HG03558 (cell line): ENCODE data around the gene SPATA31D1.
"Not testable (repeated sequence)": the region's sequence is repeated elsewhere in the genome, so short reads cannot be mapped to it uniquely, and the experiment has no call there.

Experiments used
- ATAC-seq: cut with Tn5 transposase; IDR thresholded peaks from one replicate; pipeline ENCODE4 v1.9.1; 2021; ENCODE audit warnings: moderate number of reproducible peaks; ENCODE audit not compliant: unreplicated experiment; ENCODE audit errors: extremely low read depth

The SPATA31D1 gene

DNA sequence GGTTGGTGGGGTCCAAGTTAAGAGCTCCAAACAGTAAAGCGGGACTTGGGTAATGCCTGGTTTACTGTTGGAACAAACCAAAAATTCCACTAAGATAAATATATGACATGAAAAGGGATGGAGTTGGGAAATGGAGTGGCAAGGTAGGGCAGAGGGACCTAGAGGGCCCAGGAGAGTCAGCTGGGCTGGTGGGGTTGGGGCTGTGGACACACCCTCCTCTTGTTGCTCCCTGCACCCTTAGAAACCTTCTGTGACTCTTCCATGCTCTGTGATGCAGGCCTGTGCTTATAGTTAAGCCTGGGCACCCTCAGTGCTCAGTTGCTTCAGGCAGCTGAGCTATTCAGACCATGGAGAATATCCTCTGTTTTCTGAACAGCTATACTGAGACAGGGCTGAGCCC is at the start of gene SPATA31D1:
Gene SPATA31D1 (plus strand): TSS at position 301 of the 400 bp plus-strand sequence. CDS start 47 bp downstream, at position 348.
- ATAC-seq: not testable (repeated sequence)

DNA sequence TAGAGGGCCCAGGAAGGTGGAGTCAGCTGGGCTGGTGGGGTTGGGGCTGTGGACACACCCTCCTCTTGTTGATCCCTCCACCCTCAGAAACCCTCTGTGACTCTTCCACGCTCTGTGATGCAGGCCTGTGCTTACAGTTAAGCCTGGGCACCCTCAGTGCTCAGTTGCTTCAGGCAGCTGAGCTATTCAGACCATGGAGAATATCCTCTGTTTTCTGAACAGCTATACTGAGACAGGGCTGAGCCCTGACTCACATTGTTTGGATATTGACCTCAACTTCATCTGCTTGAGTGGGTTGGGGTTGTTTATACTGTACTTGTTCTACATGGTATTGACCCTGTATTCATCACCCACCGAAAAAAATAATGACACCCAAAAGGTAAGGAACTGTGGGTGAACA is 45.2 kb upstream of the SPATA31D1 start, which contains the start of gene SPATA31D3:
Gene SPATA31D3 (plus strand): TSS at position 108 of the 400 bp plus-strand sequence. CDS start 86 bp downstream, at position 194.
- not testable (repeated sequence) for ATAC-seq

DNA sequence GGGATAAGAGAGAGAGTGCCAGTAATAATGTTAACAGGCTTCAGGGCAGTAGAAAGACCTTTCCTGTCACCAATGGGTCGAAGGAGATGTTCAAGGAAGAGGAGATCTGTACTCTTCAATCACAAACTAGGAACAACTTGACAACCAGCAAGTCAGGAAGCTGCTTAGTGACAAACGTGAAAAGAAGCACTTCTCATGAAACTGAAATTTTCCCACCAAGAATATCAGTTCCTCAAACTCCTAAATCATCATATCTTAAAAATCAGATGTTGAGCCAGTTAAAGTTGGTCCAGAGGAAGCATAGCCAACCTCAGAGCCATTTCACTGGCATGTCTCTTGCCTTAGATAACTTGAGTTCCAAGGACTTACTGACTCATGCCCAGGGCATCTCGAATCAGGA is 39.9 kb upstream of the SPATA31D1 start:
- ATAC-seq: not testable (repeated sequence)

DNA sequence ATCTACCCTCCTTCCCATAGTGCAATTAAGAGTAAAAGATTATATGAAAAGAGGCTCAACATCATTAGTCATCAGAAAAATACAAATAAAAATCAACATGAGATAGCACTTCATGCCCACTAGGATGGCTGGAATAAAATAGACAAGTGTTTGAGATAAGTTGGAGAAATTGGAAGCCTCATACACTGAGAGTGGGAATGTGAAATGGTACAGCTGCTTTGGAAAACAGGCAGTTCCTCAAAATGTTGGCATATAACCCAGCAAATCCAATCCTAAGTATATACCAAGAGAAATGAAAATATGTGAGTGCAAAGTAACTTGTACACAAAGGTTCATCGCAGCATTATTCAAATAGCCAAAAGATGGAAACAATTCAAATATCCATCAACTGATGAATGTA is 35.5 kb upstream of the SPATA31D1 start:
- ATAC-seq: no peak

DNA sequence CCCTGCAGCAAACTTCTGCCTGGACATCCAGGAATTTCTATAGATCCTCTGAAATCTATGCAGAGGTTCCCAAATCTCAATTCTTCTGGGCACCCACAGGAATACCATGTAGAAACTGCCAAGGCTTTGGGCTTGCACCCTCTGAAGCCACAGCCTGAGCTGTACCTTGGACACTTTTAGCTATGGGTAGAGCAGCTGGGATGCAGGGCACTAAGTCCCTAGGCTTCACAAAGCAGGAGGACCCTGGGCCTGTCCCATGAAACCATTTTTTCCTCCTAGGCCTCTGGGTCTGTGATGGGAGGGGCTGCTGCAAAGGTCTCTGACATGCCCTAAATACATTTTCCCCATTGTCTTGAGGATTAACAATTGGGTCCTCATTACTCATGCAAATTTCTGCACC is 32.9 kb upstream of the SPATA31D1 start:
- ATAC-seq: no peak

DNA sequence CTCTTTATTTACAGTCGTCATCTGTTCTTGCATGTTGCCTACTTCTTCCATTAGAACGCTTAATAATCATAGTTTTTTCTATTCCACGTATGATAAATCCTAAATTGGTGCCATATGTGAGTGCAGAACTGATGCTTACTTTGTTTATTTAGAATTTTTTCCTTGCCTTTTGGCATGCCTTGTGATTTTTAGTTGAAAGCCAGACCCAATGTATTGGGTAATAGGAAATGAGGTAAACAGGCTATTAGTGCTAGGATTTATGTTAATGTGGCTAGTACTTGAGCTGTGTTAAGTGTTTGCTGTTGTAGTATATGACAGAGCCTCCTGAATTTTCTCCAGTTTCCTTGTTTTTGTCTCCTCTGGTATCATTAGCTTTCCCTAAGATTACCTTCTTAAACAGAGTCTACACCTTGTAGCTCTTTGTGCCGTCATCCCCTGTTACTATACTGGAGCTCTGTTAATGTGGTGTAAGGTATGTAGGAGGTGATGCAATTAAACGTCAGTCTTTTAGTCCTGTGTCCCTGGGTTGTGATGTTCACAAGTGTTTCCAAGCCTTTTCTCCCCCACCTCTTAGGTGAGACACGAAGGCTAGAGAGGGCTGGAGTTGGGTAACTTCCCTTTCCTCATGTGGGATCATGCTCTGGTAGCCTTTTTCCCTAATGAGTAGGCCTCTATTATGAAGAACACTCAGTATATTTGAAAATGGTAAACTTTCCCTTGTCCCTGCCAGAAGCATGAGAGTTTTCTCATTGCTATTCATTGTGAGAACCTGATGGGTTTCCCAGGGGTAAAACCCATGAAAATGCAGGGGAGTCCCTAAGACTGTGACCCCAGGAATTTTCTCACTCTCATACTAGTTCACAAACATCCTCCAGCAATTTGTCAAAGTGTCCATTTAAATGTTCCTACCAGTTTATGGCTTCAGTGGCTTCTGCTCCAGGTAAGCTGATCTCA is 24.1 kb upstream of the SPATA31D1 start:
- ATAC-seq: no peak

DNA sequence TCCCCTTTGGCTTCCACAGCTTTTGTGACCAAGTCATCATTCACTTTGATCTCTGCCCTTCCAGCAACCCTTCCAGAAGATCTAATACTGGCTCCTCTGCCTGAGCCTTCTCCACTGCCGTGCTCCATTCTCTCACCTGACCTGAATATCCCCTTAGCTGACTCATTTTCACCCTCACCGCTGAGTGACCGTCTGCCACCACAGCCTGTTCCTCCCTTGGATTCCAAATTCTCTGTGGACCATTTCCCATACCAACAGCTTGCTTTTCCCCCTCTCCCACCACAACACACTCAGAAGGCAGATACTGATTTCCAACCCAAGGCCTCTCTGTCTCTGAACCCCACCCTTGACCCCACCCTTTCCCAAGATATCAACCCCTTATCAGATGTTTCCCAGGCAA is 20.5 kb upstream of the SPATA31D1 start:
- ATAC-seq: no peak

DNA sequence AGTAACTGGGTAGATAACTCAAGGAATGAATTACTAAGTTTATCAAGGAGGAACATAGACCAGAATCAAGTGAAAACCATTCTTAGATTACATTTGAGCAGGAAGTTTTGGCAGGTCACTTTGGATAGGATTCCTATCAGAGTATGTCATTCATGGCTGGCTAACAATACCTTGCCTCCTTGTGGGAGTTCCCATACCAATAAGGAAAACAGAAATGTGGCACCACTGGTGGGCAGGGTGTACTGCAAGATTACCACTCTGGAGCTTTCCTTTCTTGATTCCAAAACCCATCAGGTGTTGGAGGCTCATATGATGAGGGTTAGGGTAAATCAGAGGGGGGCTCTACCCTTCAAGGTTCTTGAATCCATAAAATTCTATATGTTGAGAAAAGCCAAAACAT is 18.6 kb upstream of the SPATA31D1 start:
- no peak for ATAC-seq

DNA sequence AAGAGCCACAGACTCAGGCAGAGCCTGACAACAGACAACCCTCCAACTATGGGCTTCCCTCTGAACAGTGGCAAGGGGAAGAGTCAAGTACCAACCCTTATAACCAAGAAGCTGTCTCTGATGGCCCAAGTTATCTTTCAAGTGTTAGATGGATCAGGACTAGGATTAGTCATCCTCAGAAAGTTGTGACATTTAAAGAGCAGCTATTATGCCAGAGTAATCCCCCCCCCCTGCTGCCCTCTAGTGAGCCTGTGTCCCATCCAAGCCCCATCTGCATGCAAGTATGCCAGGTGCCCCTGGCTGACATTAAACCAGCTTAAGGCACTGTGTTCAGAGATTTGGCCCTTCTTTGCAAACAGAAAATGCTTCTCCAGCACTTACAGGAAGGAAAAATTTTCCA is 16.8 kb upstream of the SPATA31D1 start:
- no peak for ATAC-seq

DNA sequence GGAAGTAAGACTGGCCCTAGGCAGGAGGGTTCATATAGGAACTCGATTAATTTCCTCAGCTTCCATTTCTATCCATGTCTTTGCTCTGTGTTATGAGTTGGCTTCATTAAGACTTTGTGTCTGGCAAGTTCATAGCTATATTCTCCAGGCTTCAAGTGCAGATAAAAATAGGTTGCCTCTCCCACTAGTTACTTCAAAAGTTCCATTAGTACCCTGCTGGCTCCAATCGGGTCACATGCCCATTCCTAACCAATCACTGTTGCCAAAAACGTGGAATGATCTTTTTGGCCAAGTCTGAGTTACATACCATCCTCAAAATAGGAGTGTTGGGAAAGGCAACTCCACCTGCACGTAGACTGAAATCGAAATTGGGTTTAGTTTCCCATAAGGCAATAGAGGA is 13.8 kb upstream of the SPATA31D1 start:
- no peak for ATAC-seq

DNA sequence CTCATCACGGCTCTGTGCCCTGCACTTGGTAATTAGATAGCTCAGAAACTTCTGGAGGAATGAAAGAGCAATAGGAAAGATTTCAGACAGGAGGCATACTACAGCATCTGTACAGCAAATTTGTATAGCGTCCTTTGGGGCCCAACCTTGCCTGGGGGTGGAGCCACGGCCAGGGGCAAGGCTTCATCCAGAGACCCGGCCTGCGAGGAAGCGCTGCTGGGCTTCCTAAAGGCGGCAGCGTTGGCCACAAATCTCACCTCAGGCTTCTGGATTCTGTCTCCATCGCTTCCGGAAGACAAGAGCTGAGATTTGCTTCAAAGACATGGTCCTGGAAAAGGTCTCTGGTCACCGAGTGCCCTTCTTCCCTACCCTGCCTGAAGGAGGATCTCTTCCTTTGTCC is 12.2 kb upstream of the SPATA31D1 start:
- ATAC-seq: no peak

DNA sequence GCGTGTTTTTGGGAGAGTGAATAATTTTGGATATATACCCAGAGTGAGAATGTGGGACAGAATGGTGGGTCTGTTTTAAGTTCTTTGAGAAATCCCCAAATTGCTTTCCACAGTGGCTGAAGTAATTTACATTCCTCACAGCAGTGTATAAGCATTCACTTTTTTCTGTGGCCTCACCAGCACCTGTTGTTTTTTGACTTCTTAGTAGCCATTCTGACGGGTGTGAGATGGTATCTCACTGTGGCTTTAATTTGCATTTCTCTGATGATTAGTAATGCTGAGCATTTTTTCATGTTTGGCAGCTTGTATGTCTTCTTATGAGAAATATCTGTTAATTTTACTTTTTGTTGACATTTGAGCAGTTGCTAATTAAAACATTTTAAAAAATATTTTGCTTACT is 9.4 kb upstream of the SPATA31D1 start:
- peak; percentile 49 for ATAC-seq

DNA sequence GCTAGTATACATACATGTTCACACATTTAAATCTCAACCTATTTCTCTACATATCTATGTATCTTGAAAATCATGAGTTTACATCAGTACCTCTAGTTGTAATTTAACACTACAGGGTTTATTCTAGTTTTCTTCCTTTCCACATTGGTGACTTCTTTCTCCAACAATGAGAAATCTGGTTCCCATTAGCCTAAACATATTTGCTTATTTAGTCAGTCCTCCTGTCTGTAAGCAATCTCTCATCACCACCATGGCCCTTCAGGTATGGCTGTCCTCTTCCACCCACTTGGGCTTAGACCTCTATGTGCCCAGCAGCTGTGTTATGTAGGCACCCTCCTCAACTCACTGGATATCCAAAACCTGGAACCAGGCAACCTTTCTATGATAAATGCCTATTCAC is 8.0 kb upstream of the SPATA31D1 start:
- ATAC-seq: no peak

DNA sequence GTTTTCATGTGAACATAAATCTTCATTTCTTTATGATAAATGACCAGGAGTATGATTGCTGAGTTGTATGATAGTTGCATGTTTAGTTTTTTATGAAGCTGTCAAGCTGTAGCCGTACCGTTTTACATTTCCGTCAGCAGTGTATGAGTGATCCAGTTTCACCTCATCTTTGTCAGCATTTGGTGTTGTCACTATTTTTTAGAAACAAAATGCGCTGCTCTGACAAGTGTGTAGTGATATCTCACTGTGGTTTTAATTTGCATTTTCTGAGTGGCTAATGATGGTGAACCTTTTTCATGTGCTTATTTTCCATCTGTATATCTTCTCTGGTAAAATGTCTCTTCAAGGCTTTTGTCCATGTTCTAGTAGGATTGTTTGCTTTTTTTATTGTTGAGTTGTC is 6.7 kb upstream of the SPATA31D1 start:
- ATAC-seq: no peak

DNA sequence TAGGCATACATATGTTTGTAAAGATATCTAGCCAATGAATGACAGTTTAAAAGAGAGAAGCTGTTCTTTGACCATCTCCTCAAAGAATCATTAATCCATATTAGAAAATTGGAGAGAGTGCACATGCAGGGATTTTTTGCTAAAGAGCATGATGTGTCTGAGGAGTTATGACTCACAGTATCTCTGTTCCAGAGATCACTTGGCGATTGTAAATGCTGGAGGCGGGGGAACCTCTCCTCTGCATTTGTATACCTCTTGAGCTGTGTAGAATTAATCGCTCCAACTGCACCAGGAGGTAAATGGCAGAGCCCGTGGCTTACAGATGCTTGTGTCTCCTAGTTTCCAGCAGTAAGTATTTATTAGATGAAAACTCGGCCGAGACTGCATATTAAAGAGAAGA is 3.6 kb upstream of the SPATA31D1 start:
- ATAC-seq: no peak

DNA sequence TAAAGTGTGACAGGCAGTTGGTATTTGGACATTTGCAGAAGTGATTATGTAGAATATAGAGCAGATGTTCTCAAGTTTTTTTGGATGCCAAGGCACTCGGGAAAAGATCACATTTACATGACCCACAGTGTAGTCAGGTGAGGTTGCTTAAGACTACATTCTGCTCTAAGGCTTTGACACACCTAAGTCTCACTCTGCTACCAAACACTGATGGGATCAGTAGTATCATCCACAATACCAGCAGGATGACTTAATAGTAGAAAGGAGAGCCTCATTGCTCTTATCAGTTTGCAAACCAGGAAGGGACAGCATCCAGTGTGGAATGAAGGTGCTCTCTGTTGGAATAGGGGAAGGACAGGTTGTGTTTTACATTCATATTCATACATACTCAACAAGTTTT is 2.5 kb upstream of the SPATA31D1 start:
- ATAC-seq: no peak

DNA sequence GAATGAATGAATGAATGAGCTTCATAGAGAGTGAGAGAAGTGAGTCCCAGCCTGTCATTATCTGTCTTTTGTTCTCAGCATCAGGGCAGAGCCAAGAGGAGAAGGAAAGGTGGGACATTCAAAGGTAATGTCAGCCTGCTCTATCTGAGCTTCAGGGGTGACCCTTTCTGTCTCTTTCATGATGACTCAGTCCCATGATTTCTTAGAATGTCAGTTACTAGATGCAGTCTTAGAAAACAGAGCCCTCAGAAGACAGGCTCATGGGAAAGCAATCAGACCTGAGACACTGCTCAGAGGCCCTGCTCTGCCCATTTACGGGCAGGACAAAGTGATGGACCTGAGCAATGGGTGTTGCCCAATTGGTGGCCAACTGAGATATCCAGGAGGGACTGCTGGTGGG is 1.1 kb downstream of the SPATA31D1 start:
- no peak for ATAC-seq

DNA sequence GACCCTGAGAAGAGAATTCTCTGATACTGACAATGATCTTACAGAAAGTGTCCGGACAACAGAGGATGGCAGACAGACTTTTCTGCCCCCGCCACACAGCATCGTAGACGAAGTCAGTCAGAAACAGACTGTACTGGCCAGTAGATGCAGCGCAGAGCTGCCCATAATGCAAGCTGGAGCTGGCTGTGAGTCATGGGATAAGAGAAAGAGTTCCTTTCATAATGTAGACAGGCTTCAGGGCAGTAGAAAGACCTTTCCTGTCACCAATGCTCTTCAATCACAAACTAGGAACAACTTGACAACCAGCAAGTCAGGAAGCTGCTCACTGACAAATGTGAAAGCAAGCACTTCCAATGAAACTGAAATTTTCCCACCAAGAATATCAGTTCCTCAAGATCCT is 5.1 kb downstream of the SPATA31D1 start:
- no peak for ATAC-seq

DNA sequence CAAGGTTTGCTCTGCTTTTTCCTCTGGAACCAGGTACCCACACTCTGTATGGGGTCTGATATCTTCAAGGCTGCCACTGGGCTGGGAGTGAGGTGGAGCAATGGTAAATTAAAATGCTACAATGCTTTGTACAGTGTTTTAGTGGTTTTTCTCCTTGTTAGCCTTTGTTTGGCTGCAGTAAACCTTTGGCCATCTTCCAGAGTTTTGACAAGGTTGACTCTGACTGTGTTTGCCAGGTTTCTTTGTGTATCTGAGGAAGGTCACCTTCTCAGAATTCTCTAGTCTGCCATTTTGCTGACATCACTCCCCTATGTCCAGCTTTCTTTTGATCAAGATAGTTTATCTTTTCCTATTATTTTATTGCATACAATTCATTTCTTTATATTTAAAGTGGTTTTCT is 11.2 kb downstream of the SPATA31D1 start:
- ATAC-seq: no peak

DNA sequence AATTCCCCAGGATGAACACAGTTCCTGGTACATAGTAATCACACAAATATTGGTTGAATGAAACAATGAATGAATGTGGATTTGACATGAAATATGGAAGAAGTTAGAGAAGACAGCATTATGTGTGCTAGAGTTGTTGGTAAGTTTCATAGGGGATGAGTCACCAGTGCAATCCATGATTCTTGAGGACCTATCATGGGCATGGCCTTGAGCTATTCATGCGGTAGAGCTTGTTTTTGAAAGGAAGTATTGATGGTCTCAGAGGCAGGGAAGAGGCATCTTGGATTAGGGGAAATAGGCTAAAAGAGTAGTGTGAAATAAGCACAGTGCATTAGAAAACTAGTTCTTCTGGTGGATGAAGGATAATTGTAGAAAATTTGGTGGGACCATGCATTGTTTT is 22.1 kb downstream of the SPATA31D1 start:
- no peak for ATAC-seq

DNA sequence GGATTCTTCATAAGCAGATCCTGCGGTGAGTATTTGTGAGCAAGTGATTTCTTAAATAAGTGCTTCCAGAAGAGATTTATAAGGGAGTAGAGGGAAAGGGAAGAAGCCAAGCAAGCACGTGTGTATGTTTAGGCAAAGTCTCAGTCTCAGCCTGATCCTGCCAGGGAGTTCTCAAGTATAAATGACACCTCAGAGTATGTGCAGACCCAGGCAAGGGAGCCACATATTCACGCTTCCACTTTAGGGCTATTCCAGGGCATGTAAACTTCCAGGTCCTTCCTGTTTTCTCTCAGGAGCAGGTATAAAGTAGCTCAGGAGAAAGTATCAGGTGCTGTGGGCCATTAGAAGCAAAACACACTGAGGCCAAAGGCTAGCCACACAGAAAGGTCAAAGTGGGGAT is 22.6 kb downstream of the SPATA31D1 start:
- no peak for ATAC-seq

DNA sequence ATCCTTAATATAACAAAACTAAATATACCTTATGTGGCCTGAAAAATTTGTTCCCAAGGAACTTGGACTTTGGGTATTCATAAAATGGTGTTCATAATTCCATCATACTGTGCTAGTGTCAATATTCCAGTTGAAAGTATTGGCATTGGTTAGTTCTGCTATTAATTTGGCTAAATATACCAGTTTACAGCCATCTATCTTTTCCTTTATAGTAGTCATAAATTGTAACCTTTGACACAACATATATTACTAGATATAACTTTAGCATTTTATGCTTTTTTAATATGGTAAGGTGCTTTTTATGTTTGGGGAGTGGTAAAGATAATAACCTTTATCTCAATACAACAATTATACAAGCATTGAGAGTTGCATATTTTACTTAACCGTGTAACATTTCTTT is 23.7 kb downstream of the SPATA31D1 start:
- no peak for ATAC-seq
